Skeletal muscle tissue (tissue), 4 donors: ENCODE measurements around the gene NELL1. TPM values are rescaled to one million over a fixed set of nuclear protein-coding genes. Genes with fewer than 3 reads are reported as not detected.

Experiments
- H3K27ac ChIP-seq: one replicate; pipeline ENCODE4 v1.7.0; 2013; ENCODE audit warnings: mild to moderate bottlenecking, low read depth, low read length, inconsistent platforms
- H3K27me3 ChIP-seq, 3 donors: one replicate each; pipeline ENCODE4 v1.7.0; 2013; ENCODE audit warnings: low read length in 3 of 3; ENCODE audit not compliant: control insufficient read depth in 3 of 3, insufficient read depth in 3 of 3
- H3K36me3 ChIP-seq, 3 donors: one replicate each; pipeline ENCODE4 v1.7.0; 2013; ENCODE audit warnings: low read length in 3 of 3; ENCODE audit not compliant: control insufficient read depth in 3 of 3, insufficient read depth in 3 of 3
- H3K4me1 ChIP-seq, 3 donors: one replicate each; pipeline ENCODE4 v1.7.0; 2013; ENCODE audit warnings: low read length in 3 of 3, mild to moderate bottlenecking in 3 of 3; ENCODE audit not compliant: control insufficient read depth in 3 of 3, insufficient read depth in 3 of 3
- H3K4me3 ChIP-seq, 3 donors: one replicate each; pipeline ENCODE4 v1.7.0; 2013; ENCODE audit warnings: low read length in 3 of 3
- H3K9ac ChIP-seq, 3 donors: one replicate each; pipeline ENCODE4 v1.7.0; 2013; ENCODE audit warnings: low read length in 3 of 3, mild to moderate bottlenecking in 3 of 3, moderate library complexity in 2 of 3, low read depth in 1 of 3
- H3K9me3 ChIP-seq, 3 donors: one replicate each; pipeline ENCODE4 v1.7.0; 2013; ENCODE audit warnings: low read length in 3 of 3; ENCODE audit not compliant: control insufficient read depth in 3 of 3
- total RNA-seq: library from RNA; depleted of rRNA; stranded (reverse); fragments of >200 nt; gene quantifications from one replicate; pipeline ENCODE4 v1.2.3, GENCODE V29; 2014
- donor health status: Osteomylitis.

Gene NELL1
- total RNA-seq, 1 donor from 2014 or later, result 3.7 TPM

- no peaks in the 10 kb centered on the region for H3K27me3 ChIP-seq
- no peak overlapping the region for H3K27ac ChIP-seq
- H3K36me3 ChIP-seq, result no peaks in the 10 kb centered on the region
- H3K9ac ChIP-seq, result no peak overlapping the region
- no peaks in the 10 kb centered on the region for H3K4me1 ChIP-seq
- H3K9me3 ChIP-seq, result no peaks in the 10 kb centered on the region
- H3K4me3 ChIP-seq, result no peak overlapping the region
Measured at GRCh38 chr11:21456186-21456585, 786.8 kb downstream of the NELL1 start.

GRCh38 chr11:21460082-21460481 lies 790.7 kb downstream of the NELL1 start:
- Histone ChIP-seq H3K27ac (no peak overlapping the region), H3K9ac (no peak overlapping the region), H3K4me3 (no peak overlapping the region), H3K27me3 (no peaks in the 10 kb centered on the region), H3K36me3 (no peaks in the 10 kb centered on the region), H3K4me1 (no peaks in the 10 kb centered on the region), H3K9me3 (no peaks in the 10 kb centered on the region)

- H3K4me3 ChIP-seq, result no peak overlapping the region
- no peaks in the 10 kb centered on the region for H3K27me3 ChIP-seq
- no peak overlapping the region for H3K27ac ChIP-seq
- H3K4me1 ChIP-seq, result no peaks in the 10 kb centered on the region
- H3K9ac ChIP-seq, result no peak overlapping the region
- no peaks in the 10 kb centered on the region for H3K9me3 ChIP-seq
- no peaks in the 10 kb centered on the region for H3K36me3 ChIP-seq
Measured at GRCh38 chr11:21461701-21462100, 792.3 kb downstream of the NELL1 start.

- Histone ChIP-seq H3K27ac (no peak overlapping the region), H3K36me3 (no peaks in the 10 kb centered on the region), H3K9ac (no peak overlapping the region), H3K27me3 (no peaks in the 10 kb centered on the region), H3K9me3 (no peaks in the 10 kb centered on the region), H3K4me1 (no peaks in the 10 kb centered on the region), H3K4me3 (no peak overlapping the region)
Measured at GRCh38 chr11:21464601-21465193, 795.3 kb downstream of the NELL1 start.

- no peaks in the 10 kb centered on the region for H3K36me3 ChIP-seq
- H3K9ac ChIP-seq, result no peak overlapping the region
- H3K27me3 ChIP-seq, result no peaks in the 10 kb centered on the region
- no peaks in the 10 kb centered on the region for H3K9me3 ChIP-seq
- H3K4me1 ChIP-seq, result no peaks in the 10 kb centered on the region
- no peak overlapping the region for H3K4me3 ChIP-seq
- no peak overlapping the region for H3K27ac ChIP-seq
Measured at GRCh38 chr11:21465203-21465602, 795.8 kb downstream of the NELL1 start.

GRCh38 chr11:21465920-21466319 lies 796.5 kb downstream of the NELL1 start:
- Histone ChIP-seq H3K9me3 (no peaks in the 10 kb centered on the region), H3K27ac (no peak overlapping the region), H3K4me3 (no peak overlapping the region), H3K36me3 (no peaks in the 10 kb centered on the region), H3K4me1 (no peaks in the 10 kb centered on the region), H3K27me3 (no peaks in the 10 kb centered on the region), H3K9ac (no peak overlapping the region)

DNA sequence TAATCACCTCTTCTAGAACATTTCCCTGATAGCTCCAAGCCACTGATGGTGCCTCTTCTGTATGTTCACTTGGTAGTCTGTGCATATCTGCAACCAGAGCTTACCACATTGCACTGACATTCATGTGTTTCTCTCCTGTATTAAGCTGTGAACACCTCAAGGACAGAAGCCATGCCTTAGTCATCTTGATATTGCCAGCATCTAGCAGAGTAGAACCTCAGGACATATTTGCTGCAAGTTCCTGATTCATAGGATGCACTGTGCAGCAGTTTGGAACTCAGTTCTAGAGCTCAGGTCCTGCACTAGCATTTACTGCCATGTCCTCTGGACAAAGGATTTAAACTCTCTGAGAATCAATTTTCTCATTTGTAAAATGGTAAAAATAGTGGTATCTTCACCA lies 801.1 kb downstream of the NELL1 start:
- no peaks in the 10 kb centered on the region for H3K4me1 ChIP-seq
- H3K27ac ChIP-seq, result no peak overlapping the region
- no peaks in the 10 kb centered on the region for H3K36me3 ChIP-seq
- no peak overlapping the region for H3K4me3 ChIP-seq
- H3K9me3 ChIP-seq, result no peaks in the 10 kb centered on the region
- no peaks in the 10 kb centered on the region for H3K27me3 ChIP-seq
- H3K9ac ChIP-seq, result no peak overlapping the region

DNA sequence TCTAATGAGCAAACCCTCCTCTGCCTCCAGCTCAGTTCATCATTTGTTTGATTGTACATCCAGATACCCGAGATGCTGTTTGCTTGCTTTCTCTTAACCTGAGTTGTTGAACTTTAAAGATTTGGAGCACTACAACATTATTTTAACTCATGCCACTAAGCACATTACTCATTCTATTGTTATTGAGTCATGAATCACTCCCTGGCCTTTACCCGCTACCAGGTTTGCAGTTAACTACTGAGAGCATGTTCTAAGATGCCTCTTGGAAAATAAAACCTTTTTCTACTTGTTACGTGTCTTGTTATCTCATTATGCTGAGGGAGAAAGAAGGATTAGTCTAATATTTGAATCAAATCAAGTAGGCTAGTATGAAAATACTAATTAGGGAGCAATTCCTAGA lies 802.9 kb downstream of the NELL1 start:
- Histone ChIP-seq H3K4me1 (no peaks in the 10 kb centered on the region), H3K27ac (no peak overlapping the region), H3K36me3 (no peaks in the 10 kb centered on the region), H3K27me3 (peaks cover 0 to 2% (median 0%) of the 10 kb centered on the region in 3 donors), H3K9me3 (no peaks in the 10 kb centered on the region), H3K4me3 (no peak overlapping the region), H3K9ac (no peak overlapping the region)

DNA sequence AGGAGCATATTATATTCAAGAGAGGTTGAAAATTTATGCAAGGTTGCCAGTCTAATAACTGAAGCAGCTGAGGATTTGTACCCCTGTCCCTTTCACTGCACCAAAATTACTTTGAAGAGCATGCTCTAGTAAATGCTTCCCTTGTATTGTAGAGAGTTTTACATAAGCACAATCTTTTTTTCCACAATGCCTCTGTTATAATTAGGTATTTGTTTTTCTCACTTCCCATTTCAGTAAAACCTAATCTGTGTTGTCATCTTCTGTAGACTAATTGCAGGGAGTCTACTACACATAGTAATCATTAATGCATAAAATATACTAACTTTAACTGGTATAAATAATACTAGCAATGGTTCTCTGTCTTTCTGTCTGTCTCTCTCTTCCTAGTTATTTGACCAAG lies 805.1 kb downstream of the NELL1 start:
- no peak overlapping the region for H3K4me3 ChIP-seq
- no peaks in the 10 kb centered on the region for H3K9me3 ChIP-seq
- no peaks in the 10 kb centered on the region for H3K36me3 ChIP-seq
- H3K4me1 ChIP-seq, result no peaks in the 10 kb centered on the region
- H3K27me3 ChIP-seq, result peaks cover 0 to 2% (median 0%) of the 10 kb centered on the region in 3 donors
- no peak overlapping the region for H3K9ac ChIP-seq
- H3K27ac ChIP-seq, result no peak overlapping the region

DNA sequence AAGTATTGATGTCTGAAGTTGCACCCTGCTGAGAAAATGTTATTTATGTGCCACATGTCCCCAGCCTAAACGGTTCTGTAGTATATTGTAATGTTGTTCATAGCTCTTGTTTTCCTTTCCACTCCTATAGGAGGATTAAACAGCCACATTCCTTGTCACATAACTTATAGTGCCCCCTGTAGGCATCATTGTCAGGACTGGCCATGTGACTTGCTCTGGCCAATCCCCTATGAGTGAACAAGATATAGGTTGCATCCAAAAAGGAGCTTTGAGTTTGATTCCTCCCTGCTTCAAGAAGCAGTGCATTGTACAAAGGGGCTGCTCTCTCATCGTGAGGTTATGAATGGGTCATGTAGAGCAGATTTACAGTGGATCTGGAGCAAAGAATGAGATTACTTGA lies 805.9 kb downstream of the NELL1 start:
- Histone ChIP-seq H3K27ac (no peak overlapping the region), H3K27me3 (peaks cover 0 to 2% (median 0%) of the 10 kb centered on the region in 3 donors), H3K9ac (no peak overlapping the region), H3K9me3 (no peaks in the 10 kb centered on the region), H3K4me3 (no peak overlapping the region), H3K4me1 (no peaks in the 10 kb centered on the region), H3K36me3 (no peaks in the 10 kb centered on the region)
